Measurements from ENCODE around the gene GALNT6. TPM values are rescaled to one million over a fixed set of nuclear protein-coding genes. Genes with fewer than 3 reads are reported as not detected.

GALNT6 gene
- total and polyA plus RNA-seq, 9 of the 15 experiments (the other 6 are each of a cell fraction or from before 2014, with no cell fraction given), result 1.5 to 8.6 (median 5.1) TPM

- Histone ChIP-seq H2AFZ (ENCODE audit: low read depth, low read length) (no peak overlapping the region), H3K9me3 (replicated peaks; ENCODE audit: control insufficient read depth, insufficient read depth, low read depth, low read length) (no peaks in the 10 kb centered on the region), H3K9me1 (ENCODE audit: control insufficient read depth, insufficient read depth, low read length) (no peaks in the 10 kb centered on the region), H3K36me3 (ENCODE audit: control insufficient read depth, insufficient read depth, low read length) (no peaks in the 10 kb centered on the region), H3K79me2 (ENCODE audit: control insufficient read depth, insufficient read depth, low read length) (no peaks in the 10 kb centered on the region), H3K4me3 (no peak overlapping the region), H4K20me1 (replicated peaks; ENCODE audit: control insufficient read depth, insufficient read depth, low read length) (no peaks in the 10 kb centered on the region), H3K4me1 (replicated peaks in 1 of 2; ENCODE audit: control insufficient read depth in 2 of 2, insufficient read depth in 2 of 2, low read length in 2 of 2) (peaks cover 9 to 18% of the 10 kb centered on the region in 2 experiments; a peak in 4 of 5 replicates), H3K27me3 (ENCODE audit: control insufficient read depth in 2 of 2, insufficient read depth in 2 of 2, low read length in 2 of 2) (peaks cover 0 to 7% of the 10 kb centered on the region in 2 experiments; a peak in 1 of 5 replicates), H3K27ac (ENCODE audit: extremely low read depth, low read depth, low read length) (no peak overlapping the region), H3K4me2 (ENCODE audit: insufficient read depth, low read length) (no peak overlapping the region), H3K9ac (ENCODE audit: insufficient read depth in 1 of 2, low read depth in 2 of 2, low read length in 2 of 2) (no peak overlapping the region)
- ChIA-PET POLR2A (interaction anchor here (0.6 kb wide), 1 partner anchor 550 kb away, joined by 3 read pairs; no protein-coding TSS in a partner anchor), CTCF (ENCODE audit: low intra/inter-chr PET ratio) (interaction anchor here (0.5 kb wide), 1 partner anchor 182 kb away, joined by 3 read pairs; no protein-coding TSS in a partner anchor)
- 44% methylated on average over 3 of the region's 4 CpGs for WGBS (ENCODE audit: insufficient coverage, low coverage, missing lambda C conversion rate)
- no peak for DNase-seq (ENCODE audit: extremely low read depth in 1 of 4, low spot score in 3 of 4)
- no peak for FAIRE-seq
- TF ChIP-seq PCBP1 (IDR thresholded peaks at IDR 0.05; ENCODE audit: low read depth, low read length, poor library complexity, severe bottlenecking) (no peak), HNRNPK (IDR thresholded peaks at IDR 0.05; ENCODE audit: low read depth, low read length, poor library complexity, severe bottlenecking) (no peak), SNRNP70 (optimal IDR thresholded peaks at IDR 0.05; ENCODE audit: low read depth, low read length) (no peak)
- no peak for ATAC-seq
- BruUV-seq (replicated peaks), result no TSS peak
- intact Hi-C loops (cut with micrococcal nuclease) (no loop called here), in situ Hi-C loops (cut with MboI) (loop anchor here (25.0 kb wide), 1 partner anchor 612 kb away; the partner anchor contains the start of gene TAMALIN)
Observed at GRCh38 chr12:51399891-51400290, 8.7 kb upstream of the GALNT6 start.

GRCh38 chr12:51397670-51398069 is 6.5 kb upstream of the GALNT6 start:
- TF ChIP-seq NFYB (IDR thresholded peaks at IDR 0.05; ENCODE audit: extremely low read depth, insufficient read length), result no peak
- TF ChIP-seq ZBTB8A (IDR thresholded peaks at IDR 0.05; ENCODE audit: partially characterized antibody), result no peak

More at GRCh38 chr12:51397670-51398069, 6.5 kb upstream of the GALNT6 start:
- BruUV-seq (replicated peaks), result no TSS peak
- Histone ChIP-seq H2AFZ (ENCODE audit: low read depth, low read length) (no peak overlapping the region), H3K9ac (ENCODE audit: insufficient read depth in 1 of 2, low read depth in 2 of 2, low read length in 2 of 2) (no peak overlapping the region), H3K79me2 (ENCODE audit: control insufficient read depth, insufficient read depth, low read length) (no peaks in the 10 kb centered on the region), H3K4me3 (no peak overlapping the region), H3K4me1 (replicated peaks in 1 of 2; ENCODE audit: control insufficient read depth in 2 of 2, insufficient read depth in 2 of 2, low read length in 2 of 2) (peaks cover 12 to 18% of the 10 kb centered on the region in 2 experiments; a peak in 4 of 5 replicates), H3K4me2 (ENCODE audit: insufficient read depth, low read length) (no peak overlapping the region), H3K27me3 (ENCODE audit: control insufficient read depth in 2 of 2, insufficient read depth in 2 of 2, low read length in 2 of 2) (no peaks in the 10 kb centered on the region), H3K27ac (ENCODE audit: extremely low read depth, low read depth, low read length) (no peak overlapping the region), H3K36me3 (ENCODE audit: control insufficient read depth, insufficient read depth, low read length) (no peaks in the 10 kb centered on the region), H4K20me1 (replicated peaks; ENCODE audit: control insufficient read depth, insufficient read depth, low read length) (no peaks in the 10 kb centered on the region), H3K9me3 (replicated peaks; ENCODE audit: control insufficient read depth, insufficient read depth, low read depth, low read length) (no peaks in the 10 kb centered on the region), H3K9me1 (ENCODE audit: control insufficient read depth, insufficient read depth, low read length) (no peaks in the 10 kb centered on the region)
- in situ Hi-C loops (cut with MboI), result no loop called here
- ChIA-PET POLR2A (no interaction called here), CTCF (ENCODE audit: low intra/inter-chr PET ratio) (no interaction called here)
- FAIRE-seq, result no peak
- no peak for ATAC-seq
- WGBS (ENCODE audit: insufficient coverage, low coverage, missing lambda C conversion rate), result 51% methylated on average over 4 of the region's 4 CpGs
- DNase-seq (ENCODE audit: extremely low read depth in 1 of 4, low spot score in 3 of 4), result no peak
- intact Hi-C loops (cut with micrococcal nuclease), result no loop called here
